HepG2 (cell line): ENCODE data around the gene CHMP1A. TPM values are rescaled to one million over a fixed set of nuclear protein-coding genes. Genes with fewer than 3 reads are reported as not detected.

Experiments
- AHDC1 ChIP-seq: sonication (generic); formaldehyde crosslinking; IDR thresholded peaks from 2 replicates; pipeline ENCODE4 v1.5.1; 2020; ENCODE audit warnings: mild to moderate bottlenecking, missing genetic modification reagents, borderline replicate concordance
- CTCF ChIP-seq: sonication (generic); formaldehyde crosslinking; IDR thresholded peaks from 2 replicates; pipeline ENCODE4 v1.5.0; 2020; ENCODE audit warnings: mild to moderate bottlenecking, missing genetic modification reagents, moderate library complexity
- KAT8 ChIP-seq: IDR thresholded peaks from 2 replicates; pipeline ENCODE4 v1.6.1; 2016; ENCODE audit warnings: missing genetic modification reagents, missing compliant biosample characterization
- KLF6 ChIP-seq: IDR thresholded peaks from 2 replicates; pipeline ENCODE4 v1.8.0; 2016; ENCODE audit warnings: missing biosample characterization, missing genetic modification reagents
- MIXL1 ChIP-seq: IDR thresholded peaks from 2 replicates; pipeline ENCODE4 v1.6.1; 2016
- MTA3 ChIP-seq: sonication (generic); formaldehyde crosslinking; IDR thresholded peaks from 2 replicates; pipeline ENCODE4 v1.4.0; 2020; ENCODE audit warnings: missing genetic modification reagents
- NFAT5 ChIP-seq: sonication (generic); formaldehyde crosslinking; IDR thresholded peaks from 2 replicates; pipeline ENCODE4 v1.4.0; 2020; ENCODE audit warnings: missing genetic modification reagents
- RBM22 ChIP-seq: fragments of 200-400 bp; formaldehyde crosslinking; optimal IDR thresholded peaks from 2 replicates; pipeline ENCODE3; 2017; ENCODE audit warnings: mild to moderate bottlenecking, low read length, moderate library complexity
- SSRP1 ChIP-seq: IDR thresholded peaks from 2 replicates; pipeline ENCODE4 v1.6.1; 2016; ENCODE audit warnings: control low read depth
- ZNF207 ChIP-seq: fragments of 450-650 bp; IDR thresholded peaks from 2 replicates; pipeline ENCODE4 v1.6.1; 2016; ENCODE audit warnings: antibody characterized with exemption, borderline replicate concordance
- ZNF232 ChIP-seq: sonication (generic); formaldehyde crosslinking; IDR thresholded peaks from 2 replicates; pipeline ENCODE4 v1.4.0; 2020; ENCODE audit warnings: missing genetic modification reagents, borderline replicate concordance
- ZNF510 ChIP-seq: sonication (generic); formaldehyde crosslinking; IDR thresholded peaks from 2 replicates; pipeline ENCODE4 v1.4.0; 2020; ENCODE audit warnings: low read depth, mild to moderate bottlenecking, missing genetic modification reagents
- ZNF557 ChIP-seq: sonication (generic); formaldehyde crosslinking; IDR thresholded peaks from 2 replicates; pipeline ENCODE4 v1.4.0; 2020; ENCODE audit warnings: missing genetic modification reagents
- ZNF879 ChIP-seq: sonication (generic); formaldehyde crosslinking; IDR thresholded peaks from 2 replicates; pipeline ENCODE4 v1.8.1; 2023; ENCODE audit warnings: missing genetic modification reagents
- ZSCAN31 ChIP-seq: sonication (generic); formaldehyde crosslinking; IDR thresholded peaks from 2 replicates; pipeline ENCODE4 v1.5.0; 2020; ENCODE audit warnings: low read depth, mild to moderate bottlenecking, missing genetic modification reagents
- polyA plus RNA-seq, 8 experiments: library from polyadenylated mRNA; depleted of rRNA in 3 of 8; stranded (reverse) in 7 of 8; unstranded in 1 of 8; fragments of >200 nt; fragmentation: Illumina TruSeq in 4 of 8; extraction: Trizol in 4 of 8; gene quantifications; 2 replicates each; pipeline versions ENCODE4 v1.2.1 to v1.2.3, GENCODE V29; 2011 to 2016; ENCODE audit warnings: low read depth in 4 of 8, missing spikeins in 1 of 8, mixed read lengths in 1 of 8; ENCODE audit not compliant: insufficient read depth in 1 of 8
- total RNA-seq, 5 experiments: library from RNA; depleted of rRNA; stranded (reverse); fragments of >200 nt; fragmentation: Illumina TruSeq; extraction: Trizol; gene quantifications; 2 replicates each; pipeline ENCODE4 v1.2.3, GENCODE V29; 2016; ENCODE audit warnings: low read depth in 1 of 5
- TF ChIP-seq, protein P1 (sequence below): sonication (generic); formaldehyde crosslinking; IDR thresholded peaks from 2 replicates; pipeline ENCODE4 v1.4.0; 2020; ENCODE audit warnings: low read depth, mild to moderate bottlenecking, missing genetic modification reagents

The CHMP1A gene
- total and polyA plus RNA-seq, 2 of the 13 experiments (the other 11 are each of a cell fraction or from before 2014, with no cell fraction given) = 69.4 to 73.3 TPM

DNA sequence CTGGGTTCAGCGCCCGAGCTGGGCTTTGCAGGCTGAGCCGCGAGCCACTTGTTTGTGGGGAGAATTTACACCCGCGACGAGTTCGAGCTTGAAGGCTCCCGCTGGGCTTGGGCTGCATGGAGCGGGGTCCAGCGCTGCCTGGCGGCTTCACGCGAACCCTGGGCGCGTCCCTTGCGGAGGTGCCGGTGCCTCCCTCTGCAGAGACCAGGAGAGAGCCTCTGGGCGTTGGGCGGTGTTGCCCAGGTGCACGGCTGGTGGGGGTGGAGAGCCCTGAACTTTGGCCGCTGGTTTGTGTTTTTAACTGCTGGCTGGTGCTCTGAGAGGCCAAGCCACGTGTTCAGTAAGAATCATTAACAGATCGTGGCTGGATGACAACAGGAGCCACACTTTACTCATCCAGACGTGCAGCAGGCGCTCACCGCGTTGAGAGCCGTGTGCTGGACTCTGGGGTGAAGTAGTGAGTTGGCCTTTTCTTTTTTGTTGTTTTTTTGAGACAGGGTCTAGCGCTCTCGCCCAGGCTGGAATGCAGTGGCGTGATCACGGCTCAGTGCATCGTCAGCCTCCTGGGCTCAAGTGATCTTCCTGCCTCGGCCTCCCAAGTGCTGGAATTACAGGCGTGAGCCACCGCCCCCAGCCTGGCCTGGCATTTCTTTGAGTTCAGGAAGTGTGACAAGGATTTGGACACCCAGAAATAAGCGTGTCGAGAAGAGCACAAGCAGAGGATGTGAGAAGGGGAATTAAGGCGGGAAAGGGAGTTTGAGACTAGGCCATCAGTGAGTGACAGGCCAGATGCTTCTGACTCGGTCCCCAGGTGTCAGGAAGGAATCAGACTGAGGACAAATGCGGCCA lies 29.8 kb upstream of the CHMP1A start (continued):
- TF ChIP-seq NFAT5 (peak; percentile 94), MTA3 (CRISPR knock-in tag) (no peak), RBM22 (no peak), ZNF879 (CRISPR knock-in tag) (peak; percentile 67; the same call in 1 of the 2 replicates), KAT8 (CRISPR knock-in tag) (peak; percentile 96), MIXL1 (CRISPR knock-in tag) (peak; percentile 97), ZNF207 (no peak), SSRP1 (CRISPR knock-in tag) (0 out of 2 replicates have a peak, but pooled peaks have one; percentile 59), AHDC1 (CRISPR knock-in tag) (peak; percentile 93), ZNF510 (CRISPR knock-in tag) (peak; percentile 96), ZNF557 (peak; percentile 97), ZNF232 (CRISPR knock-in tag) (peak; percentile 99), KLF6 (peak; percentile 99), CTCF (CRISPR knock-in tag) (peak; percentile 87), ZSCAN31 (CRISPR knock-in tag) (peak; percentile 97)
- TF ChIP-seq, protein P1, sequence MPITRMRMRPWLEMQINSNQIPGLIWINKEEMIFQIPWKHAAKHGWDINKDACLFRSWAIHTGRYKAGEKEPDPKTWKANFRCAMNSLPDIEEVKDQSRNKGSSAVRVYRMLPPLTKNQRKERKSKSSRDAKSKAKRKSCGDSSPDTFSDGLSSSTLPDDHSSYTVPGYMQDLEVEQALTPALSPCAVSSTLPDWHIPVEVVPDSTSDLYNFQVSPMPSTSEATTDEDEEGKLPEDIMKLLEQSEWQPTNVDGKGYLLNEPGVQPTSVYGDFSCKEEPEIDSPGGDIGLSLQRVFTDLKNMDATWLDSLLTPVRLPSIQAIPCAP (CRISPR knock-in tag) = peak; percentile 86; the same call in 1 of the 2 replicates
